ENCODE results near the gene CEACAM20.

DNA sequence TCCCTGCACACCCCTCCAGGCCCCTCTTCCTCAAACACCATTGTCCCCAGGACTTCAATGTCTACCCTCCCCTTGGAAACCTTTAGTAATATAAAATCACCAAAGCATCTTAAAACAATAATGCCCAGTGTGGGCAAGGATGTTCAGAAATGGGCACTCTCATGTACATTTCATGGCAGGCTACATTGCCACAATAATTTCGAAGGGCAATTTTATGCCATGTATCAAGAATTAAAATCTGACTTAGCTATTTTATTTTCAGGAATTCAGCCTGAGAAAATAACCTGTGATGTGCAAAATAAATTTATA lies 48.0 kb upstream of the CEACAM20 start:
- TF ChIP-seq CTCF (IDR thresholded peaks at IDR 0.05) (no peak), POLR2A (IDR thresholded peaks at IDR 0.05) (no peak)

Measured in adrenal gland (tissue), 5 donors.